CD1c-positive myeloid dendritic cell (primary cell): ENCODE measurements around the gene ARHGAP24.
A peak's percentile ranks its signal among the peaks of the same experiment; 100 is the strongest.
"Not testable (repeated sequence)": the region's sequence is repeated elsewhere in the genome, so short reads cannot be mapped to it uniquely, and the experiment has no call there.

Source experiments
- DNase-seq: peaks from one replicate; pipeline ENCODE4 v3.0.0-alpha.2; 2016; ENCODE audit errors: extremely low spot score

ARHGAP24 gene

DNA sequence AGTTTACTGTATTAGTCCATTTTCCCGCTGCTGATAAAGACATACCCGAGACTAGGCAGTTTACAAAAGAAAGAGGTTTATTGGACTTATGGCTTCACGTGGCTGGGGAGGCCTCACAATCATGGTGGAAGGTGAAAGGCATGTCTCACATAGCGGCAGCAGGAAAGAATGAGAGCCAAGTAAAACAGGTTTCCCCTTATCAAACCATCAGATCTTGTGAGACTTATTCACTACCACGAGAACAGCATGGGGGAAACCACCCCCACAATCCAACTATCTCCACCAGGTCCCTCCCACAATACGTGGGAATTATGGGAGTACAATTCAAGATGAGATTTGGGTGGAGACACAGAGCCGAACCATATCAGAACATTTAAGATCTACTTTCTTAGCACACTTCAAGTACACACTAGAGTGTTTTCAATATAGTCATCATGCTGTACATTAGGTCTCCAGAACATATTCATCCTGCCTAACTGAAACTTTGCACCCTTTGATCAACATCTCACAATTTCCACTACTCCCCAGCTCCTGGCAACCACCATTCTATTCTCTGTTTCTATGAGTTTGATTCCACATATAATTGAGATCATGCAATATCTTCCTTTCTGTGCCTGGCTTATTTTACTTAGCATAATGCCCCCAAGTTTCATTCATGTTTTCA is 341.0 kb downstream of the ARHGAP24 start:
- no peak for DNase-seq

GRCh38 chr4:85818700-85819099 is 343.8 kb downstream of the ARHGAP24 start:
- no peak for DNase-seq

DNA sequence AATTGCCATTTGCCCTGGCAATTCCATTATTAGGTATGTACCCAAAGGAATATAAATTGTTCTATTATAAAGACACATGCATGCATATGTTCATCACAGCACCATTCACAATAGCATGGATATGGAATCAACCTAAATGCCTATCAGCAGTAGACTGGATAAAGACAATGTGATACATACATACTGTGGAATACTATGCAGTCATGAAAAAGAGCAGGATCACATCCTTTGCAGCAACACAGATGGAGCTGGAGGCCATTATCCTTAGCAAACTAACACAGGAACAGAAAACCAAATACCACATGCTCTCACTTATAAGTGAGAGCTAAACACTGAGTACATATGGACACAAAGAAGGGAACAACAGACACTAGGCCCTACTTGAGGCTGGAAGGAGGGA is 345.2 kb downstream of the ARHGAP24 start:
- not testable (repeated sequence) for DNase-seq

DNA sequence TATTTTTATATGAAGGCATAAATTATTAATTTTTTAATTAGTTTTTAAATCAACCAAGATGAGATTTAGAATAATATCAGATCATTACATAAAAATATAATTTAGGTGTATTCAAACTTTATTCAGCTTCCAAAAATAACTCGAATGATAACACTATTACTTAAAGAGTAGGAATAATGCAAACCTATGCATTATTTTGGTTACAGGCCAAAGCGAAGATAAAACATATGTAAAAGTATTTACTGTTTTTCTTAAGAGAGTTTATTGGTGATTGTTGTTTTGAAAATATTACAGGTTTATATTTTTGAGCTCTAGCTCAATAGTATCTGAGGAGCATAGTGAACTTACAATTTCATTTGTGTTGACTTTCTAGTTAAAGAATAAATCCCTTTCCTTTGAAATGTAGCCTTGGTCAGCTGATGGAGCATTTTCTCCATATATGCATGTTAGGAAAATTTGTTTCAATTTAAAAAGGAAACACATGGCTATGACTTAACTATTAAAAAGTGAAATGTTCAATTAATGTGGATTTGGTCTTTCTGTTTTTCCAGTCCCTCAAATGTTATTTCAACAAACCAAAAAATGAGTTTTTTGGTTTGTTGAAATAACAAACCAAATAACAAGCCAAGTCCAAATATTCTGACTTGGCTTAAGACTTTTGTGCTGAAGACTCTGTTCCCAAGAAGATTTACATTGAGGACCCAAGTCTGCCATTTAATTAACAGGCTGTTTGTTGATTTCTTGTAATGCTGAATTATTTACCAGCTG is 346.9 kb downstream of the ARHGAP24 start:
- no peak for DNase-seq

DNA sequence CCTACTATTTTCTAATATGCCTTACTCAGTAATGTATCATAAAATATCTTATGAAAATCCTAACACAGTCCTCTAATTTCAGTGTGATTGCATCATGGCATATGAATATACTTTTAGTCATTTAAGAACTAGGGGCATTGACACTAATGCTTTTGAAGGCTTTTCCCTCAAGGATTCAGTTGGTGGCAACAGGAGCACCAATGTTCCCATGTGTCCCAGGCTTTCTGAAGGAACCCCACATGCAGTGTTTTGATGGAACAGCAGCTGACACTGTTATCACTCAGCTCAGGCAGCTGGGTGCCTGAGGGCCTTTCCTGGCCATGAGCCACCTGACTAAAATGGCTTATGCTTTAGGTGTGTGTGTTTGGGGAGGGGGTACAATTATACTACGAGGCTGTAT is 348.3 kb downstream of the ARHGAP24 start:
- DNase-seq: no peak

DNA sequence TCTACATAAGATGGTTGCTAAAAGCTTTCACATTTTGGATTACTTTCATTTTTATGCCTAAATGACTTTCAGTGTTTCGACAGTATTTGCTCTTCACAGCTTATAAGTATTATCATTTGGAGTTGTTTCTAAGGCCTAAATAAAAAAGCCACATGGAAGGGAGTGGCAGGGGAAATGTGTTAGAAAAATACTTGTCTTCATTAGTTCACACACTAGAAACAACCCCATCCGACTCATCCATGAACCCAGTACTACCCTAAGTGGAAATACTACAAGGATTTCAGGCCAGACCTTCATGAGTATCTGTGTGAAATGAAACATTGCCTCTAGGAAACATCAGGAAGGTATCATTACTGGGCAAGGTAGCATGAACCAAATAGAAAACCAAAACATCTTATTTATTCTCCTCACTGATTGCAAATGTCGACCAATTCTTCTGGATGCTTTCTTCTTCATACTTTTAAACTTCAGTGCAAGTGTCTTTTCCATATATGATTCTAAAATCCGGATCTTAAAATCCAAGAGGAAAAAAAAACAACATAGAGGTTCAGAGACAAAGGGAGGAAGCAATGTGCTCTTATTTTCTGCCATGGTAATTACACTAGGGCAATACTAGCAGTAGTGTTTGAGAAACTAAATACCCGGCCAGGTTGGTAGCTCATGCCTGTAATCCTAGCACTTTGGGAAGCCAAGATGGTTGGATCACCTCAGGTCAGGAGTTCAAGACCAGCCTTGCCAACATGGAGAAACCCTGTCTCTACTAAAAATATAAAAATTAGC is 349.4 kb downstream of the ARHGAP24 start:
- DNase-seq: no peak

- DNase-seq: no peak
Measured at GRCh38 chr4:85826060-85826678, 351.2 kb downstream of the ARHGAP24 start.

DNA sequence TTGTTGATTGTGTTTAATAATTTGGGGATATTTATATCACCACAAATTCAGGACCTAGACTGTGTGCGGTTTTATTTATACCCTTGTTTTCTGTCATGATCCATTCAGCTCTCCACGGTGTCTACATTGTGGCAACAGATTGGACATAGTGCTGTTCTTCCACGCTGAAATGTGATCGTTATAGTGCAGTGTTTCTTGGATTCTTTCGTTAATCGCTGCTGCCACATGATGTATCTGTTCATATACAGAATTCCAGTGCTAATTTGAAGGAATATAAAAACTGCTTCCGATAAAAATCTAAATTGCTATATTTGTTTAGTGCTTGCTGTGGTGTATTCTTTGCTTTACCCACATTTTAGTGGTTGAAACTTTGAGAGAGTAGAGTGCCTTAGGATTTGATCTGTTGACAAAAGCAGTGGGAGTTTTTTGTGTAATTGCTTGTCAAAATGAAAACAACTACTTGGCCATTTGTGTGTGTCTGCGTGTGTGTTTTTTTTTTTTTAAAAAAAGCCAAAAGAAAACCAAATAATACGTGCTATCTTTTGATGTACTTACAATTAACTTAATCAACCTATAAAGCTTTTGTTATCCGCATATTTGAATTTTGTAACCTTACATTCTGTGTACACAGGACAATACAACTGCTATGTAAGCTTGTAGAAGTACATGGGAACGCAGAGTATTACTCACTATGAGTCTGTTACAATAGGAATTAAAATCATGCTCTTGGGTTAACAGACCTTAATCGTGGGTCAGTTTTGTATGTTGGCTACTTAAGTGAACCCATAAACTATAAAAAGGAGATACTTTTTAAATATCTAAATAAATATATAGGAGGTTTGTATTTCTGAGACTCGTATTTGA is 353.3 kb downstream of the ARHGAP24 start:
- DNase-seq: no peak

- DNase-seq: no peak
Measured at GRCh38 chr4:85829276-85830051, 354.5 kb downstream of the ARHGAP24 start.

GRCh38 chr4:85831647-85832046 is 356.7 kb downstream of the ARHGAP24 start:
- no peak for DNase-seq

GRCh38 chr4:85833302-85833701 is 358.4 kb downstream of the ARHGAP24 start:
- no peak for DNase-seq

DNA sequence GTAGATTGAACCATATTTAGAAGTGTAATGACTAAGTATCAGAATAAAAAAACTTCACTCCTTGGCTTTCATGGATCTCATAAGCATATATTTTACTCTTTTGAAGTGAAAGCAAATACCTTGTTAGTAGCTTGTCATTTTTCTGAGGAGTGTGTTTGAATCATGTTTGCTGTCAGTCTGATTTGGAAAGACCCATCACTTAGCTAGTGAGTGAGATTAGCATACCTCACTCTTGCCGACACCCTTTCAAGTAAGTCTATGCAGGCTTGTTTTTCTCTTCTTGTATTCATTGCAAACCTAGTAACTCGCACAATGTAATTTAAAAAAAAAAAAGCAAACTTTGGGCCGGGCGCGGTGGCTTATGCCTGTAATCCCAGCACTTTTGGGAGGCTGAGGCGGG is 360.0 kb downstream of the ARHGAP24 start:
- DNase-seq: no peak

- DNase-seq: no peak
Measured at GRCh38 chr4:85836588-85837438, 361.9 kb downstream of the ARHGAP24 start.

- no peak for DNase-seq
Measured at GRCh38 chr4:85837439-85837733, 362.4 kb downstream of the ARHGAP24 start.

DNA sequence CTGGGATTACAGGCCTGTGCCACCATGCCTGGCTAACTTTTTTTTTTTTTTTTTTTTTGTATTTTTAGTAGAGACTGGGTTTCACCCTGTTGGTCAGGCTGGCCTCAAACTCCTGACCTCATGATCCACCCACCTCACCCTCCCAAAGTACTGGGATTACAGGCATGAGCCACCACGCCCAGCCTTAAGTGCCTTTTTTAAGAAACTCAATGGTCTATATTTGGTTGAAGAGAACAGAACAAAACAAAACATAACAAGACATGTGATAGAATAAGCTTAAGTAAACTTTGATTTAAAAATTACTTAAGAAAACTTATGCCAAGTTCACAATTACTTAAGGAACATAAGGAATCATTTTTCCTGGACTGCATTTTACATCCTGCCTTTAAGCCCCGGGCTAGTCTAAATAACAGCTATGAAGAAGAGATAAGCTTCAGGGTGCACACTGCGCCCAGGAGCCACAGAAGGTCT is 365.1 kb downstream of the ARHGAP24 start:
- DNase-seq: not testable (repeated sequence)

GRCh38 chr4:85842540-85842939 is 367.6 kb downstream of the ARHGAP24 start:
- peak; percentile 81 for DNase-seq

DNA sequence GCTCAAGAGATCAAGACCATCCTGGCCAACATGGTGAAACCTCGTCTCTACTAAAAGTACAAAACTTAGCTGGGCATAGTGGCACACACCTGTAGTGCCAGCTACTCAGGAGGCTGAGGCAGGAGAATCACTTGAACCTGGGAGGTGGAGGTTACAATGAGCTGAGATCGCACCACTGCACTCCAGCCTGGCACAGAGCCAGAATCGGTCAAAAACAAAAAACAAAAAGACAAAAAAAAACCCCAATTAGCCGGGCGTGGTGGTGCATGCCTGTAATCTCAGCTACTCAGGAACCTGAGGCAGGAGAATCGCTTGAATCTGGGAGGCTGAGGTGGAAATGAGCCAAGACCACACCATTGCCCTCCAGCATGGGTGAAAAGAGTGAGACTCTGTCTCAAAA is 378.8 kb downstream of the ARHGAP24 start:
- not testable (repeated sequence) for DNase-seq

DNA sequence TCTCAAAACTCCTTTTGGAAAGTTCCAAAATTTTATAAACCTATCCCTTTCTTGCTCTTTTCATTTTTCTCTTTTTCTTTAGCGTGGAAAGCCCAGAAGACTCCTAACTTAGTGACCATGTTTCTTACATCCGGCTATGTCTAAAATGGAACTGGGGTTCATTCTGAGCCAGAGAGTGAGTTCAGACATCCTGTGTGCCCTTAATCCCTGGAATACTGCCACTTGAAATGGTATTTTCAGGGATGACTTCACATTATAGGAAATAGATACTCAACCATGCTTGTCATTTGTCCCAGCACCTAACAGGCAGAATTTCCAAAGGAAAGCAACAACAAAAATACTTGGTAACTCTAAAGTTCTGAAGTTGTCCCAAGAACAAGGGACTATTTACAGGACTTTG is 379.6 kb downstream of the ARHGAP24 start:
- no peak for DNase-seq

- no peak for DNase-seq
Measured at GRCh38 chr4:85860066-85860740, 385.3 kb downstream of the ARHGAP24 start.
